ENCODE results near the gene RGS7.
"Not testable (repeated sequence)": the region's sequence is repeated elsewhere in the genome, so short reads cannot be mapped to it uniquely, and the experiment has no call there.

Gene RGS7

DNA sequence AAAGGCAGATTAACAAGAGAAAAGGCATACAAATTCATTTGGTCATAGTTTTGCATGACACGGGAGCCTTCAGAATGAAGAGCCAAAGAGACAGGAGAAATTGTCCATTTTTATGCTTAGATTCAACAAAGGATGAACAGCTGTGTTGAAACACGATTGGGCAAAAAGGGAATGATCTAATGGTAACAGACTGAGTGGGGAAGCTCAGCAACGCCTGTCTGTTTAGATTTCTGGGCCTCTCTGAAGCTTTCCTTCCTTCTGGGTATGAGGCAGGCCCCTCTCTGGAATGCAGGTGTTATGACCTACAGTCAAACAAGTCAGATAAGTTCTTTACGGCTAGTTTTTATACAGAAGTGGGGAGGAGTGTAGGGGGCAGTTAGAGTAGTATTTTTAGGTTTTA is 154.6 kb downstream of the RGS7 start:
- ATAC-seq = no peak

DNA sequence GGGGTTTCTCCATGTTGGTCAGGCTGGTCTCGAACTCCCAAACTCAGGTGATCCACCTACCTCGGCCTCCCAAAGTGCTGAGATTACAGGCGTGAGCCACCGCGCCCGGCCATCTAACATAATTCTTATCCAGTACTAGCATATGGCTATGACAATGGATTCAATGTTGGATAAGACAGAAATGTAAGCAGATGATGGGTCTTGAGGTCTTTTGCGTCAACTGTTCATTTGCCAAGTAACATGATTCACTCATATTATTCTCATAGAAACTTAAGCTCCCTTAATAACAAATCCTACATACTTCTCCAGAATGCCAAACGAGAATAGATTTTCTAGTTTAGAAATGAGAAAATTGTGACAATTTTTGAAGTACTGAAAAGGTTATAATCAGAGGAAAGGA is 170.3 kb downstream of the RGS7 start:
- no peak for ATAC-seq

DNA sequence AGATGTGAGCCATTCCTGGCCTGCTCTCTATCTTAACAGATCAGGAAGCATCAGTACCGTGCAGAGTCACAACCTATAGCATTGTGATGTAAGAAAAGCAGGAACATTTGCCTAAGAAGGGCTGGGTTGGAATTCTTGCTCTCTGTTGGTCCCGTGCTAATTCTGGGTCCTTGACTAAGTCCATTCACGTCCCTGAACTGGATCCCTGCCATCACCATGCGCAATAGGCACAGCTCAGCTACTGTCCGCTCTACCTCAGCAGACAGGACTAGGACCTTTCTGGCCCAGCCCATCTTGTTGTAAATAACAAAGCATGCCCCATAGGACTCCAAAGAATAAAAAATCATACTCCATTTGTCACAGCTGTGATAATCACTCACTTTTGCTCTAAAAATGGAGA is 175.0 kb downstream of the RGS7 start:
- ATAC-seq = no peak

DNA sequence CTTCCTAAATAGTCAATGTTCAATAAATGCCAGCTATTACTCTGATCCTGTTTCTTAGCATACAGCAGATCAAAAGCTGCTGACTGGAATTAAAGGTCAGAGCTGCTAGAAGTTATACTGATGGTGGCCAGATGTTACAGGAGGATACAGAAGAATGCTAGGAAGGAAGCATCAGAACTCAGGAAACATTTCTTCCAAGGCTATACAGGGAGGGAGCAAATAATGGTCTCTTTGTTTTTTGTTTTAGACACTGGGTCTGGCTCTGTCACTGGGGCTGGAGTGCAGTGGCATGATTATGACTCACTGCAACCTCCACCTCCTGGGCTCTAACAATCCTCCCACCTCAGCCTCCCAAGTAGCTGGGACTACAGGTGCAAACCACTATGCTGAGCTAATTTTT is 175.5 kb downstream of the RGS7 start:
- no peak for ATAC-seq

DNA sequence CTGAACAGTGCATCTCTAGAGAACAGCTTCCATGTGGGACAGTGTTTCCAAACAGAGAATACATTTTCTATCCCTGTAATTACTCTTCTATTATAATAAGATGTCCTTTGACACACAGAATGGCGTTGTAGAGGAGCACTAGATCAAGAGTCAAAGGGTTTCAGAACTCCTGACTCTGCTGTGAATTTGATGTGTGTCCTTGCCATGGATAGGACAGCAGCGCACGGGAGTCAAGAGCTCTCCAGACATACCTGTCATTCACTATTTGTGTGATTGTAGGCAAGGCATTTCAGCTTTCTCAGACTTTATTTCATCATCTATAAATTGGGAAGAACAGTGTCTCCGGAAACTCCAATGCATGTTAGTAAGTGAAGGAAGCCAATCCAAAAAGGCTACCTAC is 176.4 kb downstream of the RGS7 start:
- no peak for ATAC-seq

DNA sequence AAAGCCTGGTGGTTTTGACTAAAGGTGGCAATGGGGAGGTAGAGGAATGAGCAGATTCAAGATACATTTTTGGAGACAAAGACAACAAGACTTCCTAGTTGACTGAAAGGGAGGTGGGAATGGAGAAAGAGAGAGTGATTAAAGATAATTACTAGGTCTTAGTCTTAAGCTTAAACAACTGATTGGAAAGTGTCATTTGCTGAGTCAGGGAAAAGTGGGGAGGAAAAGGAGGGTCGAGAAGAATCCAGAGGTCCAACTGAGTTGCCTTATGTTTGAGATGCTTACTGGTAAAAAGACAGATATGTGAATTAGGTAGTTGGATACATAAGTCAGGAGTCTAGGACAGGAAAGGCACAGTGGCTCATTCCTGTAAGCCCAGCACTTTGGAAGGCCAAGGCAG is 179.3 kb downstream of the RGS7 start:
- no peak for ATAC-seq

DNA sequence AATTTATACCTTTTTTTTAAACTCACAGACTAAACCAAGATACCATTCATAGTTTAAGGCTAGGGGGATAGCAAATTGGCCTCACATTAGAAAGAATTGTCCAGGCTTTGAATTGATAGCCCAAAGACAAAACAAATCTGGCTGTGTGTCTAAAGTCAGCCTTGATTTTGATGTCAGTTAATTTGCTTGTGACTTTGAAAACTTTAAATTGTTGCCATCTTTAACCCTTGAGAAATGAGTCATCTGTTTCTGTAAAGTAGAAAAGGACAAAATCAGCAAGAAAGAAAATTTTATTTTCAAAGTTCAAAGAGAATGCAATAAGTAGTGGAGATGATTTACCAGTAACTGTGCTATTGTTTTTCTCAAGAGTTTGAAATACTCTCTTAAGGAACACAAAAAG is 184.5 kb downstream of the RGS7 start:
- no peak for ATAC-seq

DNA sequence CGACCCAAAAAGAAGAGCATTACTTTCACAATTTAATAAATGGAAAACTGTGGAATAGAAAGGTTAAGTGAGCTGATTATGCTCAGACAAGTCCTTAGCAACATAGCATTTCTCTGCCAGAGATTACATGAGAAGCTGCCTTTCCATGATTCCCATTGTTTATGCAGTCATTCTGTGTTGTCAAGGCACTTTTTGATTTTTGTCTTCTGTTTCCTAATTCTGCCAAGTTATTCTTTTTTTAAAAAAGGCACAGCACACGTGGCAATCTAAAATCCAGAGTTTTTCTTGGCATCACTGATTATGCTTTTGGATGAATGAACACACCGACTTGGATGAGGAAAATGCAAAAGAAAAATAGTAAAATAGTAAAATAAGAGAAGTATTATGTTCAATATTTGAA is 185.0 kb downstream of the RGS7 start:
- ATAC-seq = no peak

DNA sequence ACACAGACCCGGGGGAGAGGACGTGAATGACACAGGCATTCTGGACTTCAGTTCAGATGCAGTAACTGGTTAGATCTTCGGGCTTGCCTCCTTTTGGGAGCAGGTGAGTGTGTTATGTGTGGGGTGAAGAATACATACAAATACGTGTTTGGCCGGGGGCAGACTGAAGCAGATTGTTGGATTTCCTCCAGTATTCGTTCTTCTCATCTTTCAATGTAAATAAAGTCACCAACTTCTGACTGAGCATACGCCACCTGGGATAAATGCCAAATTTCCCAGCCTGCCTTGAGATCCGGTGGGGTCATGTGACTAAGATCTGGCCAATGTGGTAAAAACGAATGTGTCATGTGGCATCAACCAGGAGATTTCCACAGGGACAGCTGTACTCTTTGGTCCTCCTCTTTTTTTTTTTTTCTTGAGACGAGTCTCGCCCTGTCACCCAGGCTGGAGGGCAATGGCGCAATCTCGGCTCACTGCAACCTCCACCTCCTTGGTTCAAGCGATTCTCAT is 189.8 kb downstream of the RGS7 start:
- no peak for ATAC-seq

DNA sequence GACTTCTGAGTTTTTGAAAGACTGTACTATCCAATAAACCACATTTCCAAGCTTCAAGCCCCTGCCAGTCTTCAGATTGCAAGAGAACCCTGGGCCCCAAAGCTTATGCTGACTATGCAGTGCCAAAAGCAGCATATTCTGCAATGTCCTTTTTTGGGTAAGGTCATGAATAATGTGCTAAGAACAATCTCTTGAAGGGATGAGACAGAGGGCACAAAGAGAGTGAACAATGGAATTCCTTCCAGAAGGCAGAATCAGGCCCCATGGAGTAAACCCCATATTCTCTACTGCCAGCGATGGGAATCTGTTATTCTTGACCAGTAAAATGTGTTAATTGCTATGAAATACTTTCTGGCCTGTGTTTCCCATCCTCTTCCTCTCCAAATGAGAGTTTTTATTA is 190.4 kb downstream of the RGS7 start:
- ATAC-seq = no peak

DNA sequence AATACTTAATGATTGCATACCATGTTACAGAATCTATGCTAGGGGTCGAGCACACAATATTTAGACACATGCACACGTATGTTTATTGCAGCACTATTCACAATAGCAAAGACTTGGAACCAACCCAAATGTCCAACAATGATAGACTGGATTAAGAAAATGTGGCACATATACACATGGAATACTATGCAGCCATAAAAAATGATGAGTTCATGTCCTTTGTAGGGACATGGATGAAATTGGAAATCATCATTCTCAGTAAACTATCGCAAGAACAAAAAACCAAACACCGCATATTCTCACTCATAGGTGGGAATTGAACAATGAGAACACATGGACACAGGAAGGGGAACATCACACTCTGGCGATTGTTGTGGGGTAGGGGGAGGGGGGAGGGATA is 191.7 kb downstream of the RGS7 start:
- ATAC-seq = not testable (repeated sequence)

DNA sequence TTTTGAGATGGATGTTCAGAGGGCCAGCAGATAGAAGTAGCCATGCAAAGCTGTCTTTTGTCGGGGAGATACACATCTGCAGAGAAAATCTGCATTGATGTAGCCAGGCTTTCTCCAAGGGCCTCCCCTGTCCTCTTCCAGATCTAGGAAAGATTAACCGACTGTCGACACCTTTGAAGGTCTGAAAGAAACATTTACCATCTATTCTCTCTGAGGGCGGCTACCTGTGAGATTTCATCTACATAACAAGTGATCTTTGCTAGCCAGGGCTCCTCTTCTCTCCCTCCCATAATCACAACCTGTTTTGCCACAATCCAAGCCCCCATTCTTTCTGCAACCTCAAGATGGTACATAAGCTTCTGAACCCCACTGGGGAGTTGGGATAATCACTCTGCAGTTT is 193.6 kb downstream of the RGS7 start:
- no peak for ATAC-seq

DNA sequence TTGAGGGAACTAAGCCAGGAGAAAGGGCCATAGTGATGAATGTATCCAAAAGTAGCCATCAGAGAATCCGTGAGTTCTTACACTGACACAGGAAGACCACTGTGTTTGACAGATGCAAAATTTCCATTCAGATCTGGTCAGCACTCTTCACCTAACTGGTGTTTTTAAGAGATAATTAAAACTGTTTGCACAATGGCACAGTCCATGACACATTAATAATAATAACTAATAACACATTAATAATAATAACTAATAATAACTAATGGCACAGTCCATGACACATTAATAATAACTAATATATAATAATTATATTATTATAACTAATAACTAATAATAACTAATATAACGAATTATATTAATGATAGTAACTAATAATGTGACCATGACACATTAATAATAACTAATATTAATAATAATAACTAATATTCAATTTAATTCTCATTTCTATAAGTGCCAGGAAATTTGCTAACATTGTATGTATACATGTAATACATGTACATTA is 195.8 kb downstream of the RGS7 start:
- no peak for ATAC-seq

DNA sequence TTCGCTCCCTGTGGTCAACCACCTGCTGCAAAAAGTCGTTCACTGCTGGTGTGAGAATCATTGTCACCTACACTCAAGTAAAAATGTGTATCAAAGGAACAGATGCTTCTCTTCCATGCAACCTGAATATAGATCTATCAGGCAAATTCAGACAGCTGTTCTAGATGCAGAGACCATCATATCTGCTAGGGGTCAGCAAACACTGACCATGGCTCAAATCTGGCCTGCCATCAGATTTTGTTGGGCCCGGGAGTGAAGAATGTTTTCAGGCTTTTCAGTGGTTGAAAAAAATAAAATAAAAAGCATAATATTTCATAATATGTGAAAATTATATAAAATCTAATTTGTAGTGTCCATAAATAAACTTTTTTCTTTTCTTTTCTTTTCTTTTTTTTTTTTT is 199.6 kb downstream of the RGS7 start:
- ATAC-seq = no peak

DNA sequence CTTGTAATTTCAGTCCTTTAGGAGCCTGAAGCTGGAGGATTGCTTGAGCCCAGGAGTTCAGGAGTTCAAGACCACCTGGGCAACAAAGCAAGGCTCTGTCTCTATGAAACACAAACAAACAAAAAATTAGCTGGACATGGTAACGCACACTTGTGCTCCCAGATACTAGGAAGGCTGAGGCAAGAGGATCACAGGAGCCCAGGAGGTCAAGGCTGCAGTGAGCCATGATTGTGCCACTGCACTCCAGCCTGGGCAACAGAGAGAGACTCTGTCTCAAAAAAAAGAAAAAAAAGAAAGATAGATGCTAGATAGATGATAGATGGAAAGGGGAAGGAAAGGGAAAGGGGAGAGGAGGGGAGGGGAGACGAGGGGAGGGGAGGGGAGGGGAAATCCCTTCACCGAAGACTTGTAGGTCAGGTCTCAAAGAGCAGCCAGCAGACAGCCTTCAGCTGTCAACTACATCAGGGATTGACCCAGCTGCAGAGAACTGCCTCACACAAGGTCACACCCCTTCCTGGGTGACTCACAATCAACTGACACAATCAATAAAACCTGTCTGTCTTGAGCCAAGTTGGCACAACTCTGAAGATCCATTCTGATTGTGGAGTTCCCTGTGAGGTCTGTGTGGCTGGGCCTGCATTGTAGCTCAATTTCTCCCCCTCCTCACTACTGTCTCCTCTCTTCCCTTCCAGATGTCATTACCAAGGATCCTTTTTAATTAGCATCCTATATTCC is 200.6 kb downstream of the RGS7 start:
- ATAC-seq = no peak

DNA sequence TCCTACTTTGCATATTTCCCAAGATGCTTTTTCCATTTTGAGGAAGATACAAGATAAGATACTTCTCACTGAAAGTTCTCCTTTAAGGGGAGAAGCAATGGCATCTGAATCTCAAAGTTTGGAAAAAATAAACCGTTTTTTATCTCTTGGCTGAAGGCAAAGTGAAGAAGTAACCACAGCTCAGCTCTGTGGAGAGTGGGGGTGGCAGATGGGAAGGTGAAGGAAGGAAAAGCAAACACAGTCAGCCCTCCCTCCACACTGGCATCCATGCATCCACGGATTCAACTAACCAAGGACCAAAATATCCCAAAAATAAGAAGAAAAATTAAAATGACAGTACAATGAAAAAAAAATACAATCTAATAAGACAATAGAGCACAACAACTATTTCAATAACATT is 211.1 kb downstream of the RGS7 start:
- ATAC-seq = no peak

DNA sequence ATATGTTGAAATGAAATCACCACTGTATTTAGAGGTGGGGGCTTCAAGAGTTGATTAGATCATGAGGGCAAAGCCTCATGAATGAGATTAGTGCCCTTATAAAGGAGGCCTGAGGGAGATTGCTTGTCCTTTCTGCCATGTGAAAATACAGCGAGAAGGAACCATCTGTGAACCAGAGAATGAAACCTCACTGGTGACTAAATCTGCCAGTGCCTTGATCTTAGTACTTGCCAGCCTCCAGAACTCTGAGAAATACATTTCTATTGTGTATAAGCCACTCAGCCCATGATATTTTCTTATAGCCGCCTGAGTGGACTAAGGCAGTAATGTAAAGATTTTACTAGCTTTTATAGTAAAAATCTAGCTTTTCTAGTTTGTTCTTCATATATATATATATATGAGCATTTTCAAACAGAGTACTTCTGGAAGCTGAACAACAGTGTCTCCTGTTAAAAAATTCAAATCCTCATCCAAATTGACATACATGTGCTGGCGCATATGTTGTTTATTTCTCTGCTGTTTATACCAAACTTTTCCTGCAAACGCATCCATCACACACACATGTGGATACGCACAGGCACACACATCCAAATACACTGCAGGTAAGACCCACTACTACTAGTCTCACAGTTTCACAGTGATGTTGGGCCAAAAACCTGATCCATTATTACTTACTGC is 213.1 kb downstream of the RGS7 start:
- no peak for ATAC-seq

DNA sequence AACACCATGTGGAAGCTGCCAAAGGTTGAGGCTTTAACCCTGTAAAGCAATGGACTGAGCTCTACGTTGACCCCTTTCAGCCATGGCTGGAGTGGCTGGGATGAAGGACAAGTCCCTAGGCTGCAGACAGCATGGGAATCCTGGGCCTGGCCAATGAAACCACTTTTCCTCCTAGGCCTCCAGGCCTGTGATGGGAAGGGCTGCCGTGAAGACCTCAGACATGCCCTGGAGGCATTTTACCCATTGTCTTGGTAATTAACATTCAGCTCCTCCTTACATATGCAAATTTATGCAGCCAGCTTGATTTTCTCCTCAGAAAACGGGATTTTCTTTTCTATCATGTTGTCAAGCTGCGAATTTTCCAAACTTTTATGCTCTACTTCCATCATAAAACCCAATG is 214.5 kb downstream of the RGS7 start:
- no peak for ATAC-seq

DNA sequence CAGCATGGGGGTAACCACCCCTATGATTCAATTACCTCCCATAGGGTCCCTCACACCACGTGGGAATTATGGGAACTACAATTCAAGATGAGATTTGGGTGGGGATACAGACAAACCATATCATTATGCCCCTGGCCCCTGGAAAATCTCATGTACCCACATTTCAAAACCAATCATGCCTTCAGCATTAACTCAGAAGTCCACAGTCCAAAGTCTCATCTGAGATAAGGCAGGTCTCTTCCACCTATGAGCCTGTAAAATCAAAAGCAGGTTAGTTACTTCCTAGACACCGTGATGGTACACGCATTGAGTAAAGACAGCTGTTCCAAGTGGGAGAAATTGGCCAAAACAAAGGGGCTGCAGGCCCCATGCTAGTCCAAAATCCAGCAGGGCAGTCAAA is 215.4 kb downstream of the RGS7 start:
- not testable (repeated sequence) for ATAC-seq

DNA sequence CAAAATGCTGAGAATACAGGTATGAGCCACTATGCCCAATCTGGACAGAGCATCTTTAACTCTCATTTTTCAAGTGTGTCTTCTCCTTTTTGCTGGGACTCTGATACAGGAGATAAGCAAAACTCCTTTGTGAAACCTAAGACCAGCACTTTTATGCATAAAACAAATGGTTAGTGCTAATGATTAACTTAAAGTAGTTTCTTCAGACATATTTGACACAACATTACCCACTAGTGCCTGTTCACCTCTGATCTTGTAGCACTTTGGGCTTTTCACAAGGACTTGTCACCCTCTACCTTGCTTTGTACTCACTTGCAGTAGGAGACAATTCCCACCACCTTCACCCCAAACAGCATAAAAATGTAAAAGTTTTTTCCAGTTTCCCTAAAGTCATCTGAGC is 216.3 kb downstream of the RGS7 start:
- ATAC-seq = no peak

DNA sequence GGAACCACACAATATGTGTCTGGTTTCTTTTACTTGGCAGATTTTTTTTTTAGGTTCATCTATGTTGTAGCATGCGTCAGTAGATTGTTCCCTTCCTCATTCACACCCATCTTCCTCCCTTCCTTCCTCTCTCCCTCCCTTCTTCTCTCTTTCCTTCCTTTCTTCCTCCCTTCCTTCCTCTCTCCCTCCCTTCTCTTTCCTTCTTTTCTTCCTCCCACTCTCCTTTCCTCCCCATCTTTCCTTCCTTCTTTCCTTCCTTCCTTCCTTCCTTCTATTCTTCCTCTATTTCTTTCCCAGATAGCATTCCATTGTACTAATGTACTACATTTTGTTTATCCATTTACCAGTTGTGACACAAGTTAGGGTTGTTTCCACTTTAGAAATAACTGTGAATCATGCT is 218.0 kb downstream of the RGS7 start:
- ATAC-seq = no peak

DNA sequence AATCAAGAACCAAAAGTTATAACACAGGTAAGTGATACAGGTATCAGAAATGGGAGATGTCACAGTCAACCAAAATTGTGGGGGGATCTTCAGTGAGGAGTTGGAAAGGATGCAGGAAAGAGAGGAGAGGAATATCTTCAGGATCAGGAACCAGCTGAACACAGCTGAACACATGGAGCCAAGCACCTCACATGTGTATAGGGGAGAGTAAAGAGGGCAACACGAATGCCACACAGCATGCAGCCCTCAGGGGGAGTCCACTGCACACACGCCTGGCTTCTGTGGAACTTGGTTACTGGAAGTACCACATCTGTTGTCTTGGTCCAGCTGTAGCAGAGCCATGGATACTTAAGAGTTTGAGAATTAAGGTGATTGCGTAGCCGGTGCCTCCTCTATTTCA is 218.8 kb downstream of the RGS7 start:
- no peak for ATAC-seq

DNA sequence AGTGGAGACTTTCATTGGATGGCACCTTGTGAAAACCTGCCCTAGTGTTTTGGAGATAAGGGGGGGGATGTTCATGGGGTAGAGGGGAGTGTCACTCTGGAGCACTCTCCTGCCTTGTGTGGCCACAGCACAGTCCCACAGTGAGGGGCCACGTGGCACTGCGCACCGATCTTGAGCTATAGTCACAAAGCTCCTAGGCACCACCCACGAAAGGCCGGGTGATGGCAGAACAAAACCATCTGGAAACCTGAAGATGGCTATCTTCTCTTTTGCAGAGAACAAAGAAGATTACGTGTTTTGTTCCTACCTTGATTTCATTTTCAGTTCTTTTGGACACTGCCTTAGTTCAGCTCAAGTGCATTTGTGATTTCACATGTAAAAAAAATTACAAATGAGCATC is 220.6 kb downstream of the RGS7 start:
- no peak for ATAC-seq

DNA sequence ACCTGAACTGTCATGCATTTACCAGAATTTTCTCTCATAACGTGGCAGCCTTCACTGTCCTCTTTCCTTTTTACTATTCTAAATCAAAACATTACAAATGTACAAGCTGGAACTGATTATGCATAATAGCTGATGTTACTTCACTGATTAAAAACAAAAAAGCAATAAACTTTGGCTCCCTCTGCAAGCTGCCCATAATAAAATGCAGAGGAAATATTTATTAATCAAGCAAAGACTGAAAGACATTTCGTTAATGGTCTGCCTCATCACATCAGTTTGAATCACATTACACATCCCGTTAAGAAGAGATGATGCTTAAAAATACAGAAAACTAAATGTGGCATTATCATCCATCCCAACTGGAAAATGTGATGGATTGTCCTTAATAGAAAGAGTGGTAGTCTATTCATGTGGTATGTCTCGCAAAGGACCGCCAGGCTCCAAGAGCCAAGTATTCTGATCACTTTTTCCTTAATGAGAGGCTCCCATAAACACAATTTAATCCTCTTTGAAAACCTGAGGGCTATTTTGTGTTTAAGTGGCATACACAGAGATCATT is 225.3 kb downstream of the RGS7 start:
- no peak for ATAC-seq

Data from activated CD4-positive, CD25-positive, alpha-beta regulatory T cell treated with anti-CD3 and anti-CD28 coated beads, Interleukin-2, amount 50 U/mL, for 24 hours (primary cell).